Glutamatergic neuron (in vitro differentiated cells): Measurements from ENCODE around the gene NPTX1. TPM values are rescaled to one million over a fixed set of nuclear protein-coding genes. Genes with fewer than 3 reads are reported as not detected.

Experiments used
- DNase-seq: peaks from one replicate; pipeline ENCODE4 v3.0.0; 2022
- H3K27ac Mint-ChIP-seq: one replicate; pipeline ENCODE4 v1.8.0; 2020; ENCODE audit warnings: mild to moderate bottlenecking, mixed read lengths, inconsistent platforms; ENCODE audit not compliant: unreplicated experiment
- H3K27me3 Mint-ChIP-seq: one replicate; pipeline ENCODE4 v1.8.0; 2020; ENCODE audit warnings: mild to moderate bottlenecking, moderate library complexity, mixed read lengths, inconsistent platforms; ENCODE audit not compliant: unreplicated experiment
- H3K36me3 Mint-ChIP-seq: one replicate; pipeline ENCODE4 v1.8.0; 2020; ENCODE audit warnings: mild to moderate bottlenecking, mixed read lengths, inconsistent platforms; ENCODE audit not compliant: unreplicated experiment
- H3K4me1 Mint-ChIP-seq: one replicate; pipeline ENCODE4 v1.8.0; 2020; ENCODE audit warnings: mild to moderate bottlenecking, low read depth, mixed read lengths, inconsistent platforms; ENCODE audit not compliant: unreplicated experiment
- H3K4me3 Mint-ChIP-seq: one replicate; pipeline ENCODE4 v1.8.0; 2020; ENCODE audit warnings: mild to moderate bottlenecking, mixed read lengths, inconsistent platforms; ENCODE audit not compliant: unreplicated experiment
- H3K9me3 Mint-ChIP-seq: one replicate; pipeline ENCODE4 v1.8.0; 2020; ENCODE audit warnings: mild to moderate bottlenecking, moderate library complexity, mixed read lengths, inconsistent platforms; ENCODE audit not compliant: unreplicated experiment
- total RNA-seq: library from RNA; stranded (reverse); fragmentation: NEBNext Ultra II Directional; extraction: Animal tissue kit (Norgen Biotek cat#: 25700); gene quantifications from one replicate; pipeline ENCODE4 v1.2.1, GENCODE V29; 2021; ENCODE audit not compliant: unreplicated experiment
- TF ChIP-seq, protein P1 (sequence below): fragments of 200-600 bp; sonication (generic); IDR thresholded peaks from one replicate; pipeline ENCODE4 v1.5.0; 2021; ENCODE audit not compliant: partially characterized antibody, unreplicated experiment

The NPTX1 gene
- total RNA-seq, 1 donor from 2014 or later: 18.1 TPM

DNA sequence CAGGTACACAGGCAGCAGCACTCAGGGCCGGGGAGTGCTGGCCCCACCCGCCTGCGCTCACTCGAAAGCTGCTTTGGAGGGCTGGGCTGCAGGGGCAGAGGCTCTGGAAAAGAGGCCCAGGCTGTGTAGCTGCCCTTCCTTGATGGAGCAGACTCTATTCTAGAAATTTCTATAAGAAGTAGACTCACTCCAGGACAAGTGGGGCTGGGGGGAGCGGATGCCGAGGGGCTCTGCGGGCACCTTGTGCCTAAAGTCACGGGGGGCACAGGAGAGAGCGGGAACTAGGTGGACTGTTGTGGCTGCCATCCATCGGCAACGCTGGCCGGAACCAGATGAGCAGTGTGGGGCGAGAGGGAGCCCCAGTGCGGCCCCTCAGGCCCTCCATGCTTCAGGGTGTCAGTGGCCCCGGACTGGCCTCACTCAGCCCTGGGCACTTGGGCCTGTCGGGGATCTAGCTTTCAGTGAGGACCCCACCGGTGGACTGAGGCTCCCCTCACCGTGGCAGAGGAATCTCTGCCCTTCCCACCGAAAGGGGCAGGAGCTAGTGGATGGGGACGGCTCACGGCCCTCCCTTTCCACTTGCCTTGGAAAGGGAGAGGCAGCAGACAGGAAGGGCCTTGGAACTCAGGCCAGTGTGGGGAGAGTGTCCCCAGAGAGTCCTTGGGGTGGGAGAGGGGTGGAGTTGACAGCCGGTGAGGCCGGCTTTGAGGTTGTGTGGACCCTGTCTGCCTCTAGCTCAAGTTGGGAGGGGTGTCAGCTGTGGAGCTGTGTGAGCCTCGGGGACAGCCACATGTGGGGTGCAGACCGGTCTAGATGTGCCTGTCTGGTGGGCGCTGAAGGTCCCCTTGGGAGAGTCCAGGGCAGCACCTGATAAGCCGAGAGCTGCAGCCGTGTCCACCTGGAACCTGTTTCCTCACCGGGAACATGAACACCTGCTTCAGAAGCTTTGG lies 44.9 kb downstream of the NPTX1 start:
- Mint-ChIP-seq H3K36me3 (peaks cover 5% of the 10 kb centered on the region), H3K9me3 (no peaks in the 10 kb centered on the region), H3K27me3 (peaks cover 1% of the 10 kb centered on the region), H3K4me3 (no peak overlapping the region), H3K4me1 (peaks cover 2% of the 10 kb centered on the region), H3K27ac (no peak overlapping the region)
- no peak for DNase-seq
- TF ChIP-seq, protein P1, sequence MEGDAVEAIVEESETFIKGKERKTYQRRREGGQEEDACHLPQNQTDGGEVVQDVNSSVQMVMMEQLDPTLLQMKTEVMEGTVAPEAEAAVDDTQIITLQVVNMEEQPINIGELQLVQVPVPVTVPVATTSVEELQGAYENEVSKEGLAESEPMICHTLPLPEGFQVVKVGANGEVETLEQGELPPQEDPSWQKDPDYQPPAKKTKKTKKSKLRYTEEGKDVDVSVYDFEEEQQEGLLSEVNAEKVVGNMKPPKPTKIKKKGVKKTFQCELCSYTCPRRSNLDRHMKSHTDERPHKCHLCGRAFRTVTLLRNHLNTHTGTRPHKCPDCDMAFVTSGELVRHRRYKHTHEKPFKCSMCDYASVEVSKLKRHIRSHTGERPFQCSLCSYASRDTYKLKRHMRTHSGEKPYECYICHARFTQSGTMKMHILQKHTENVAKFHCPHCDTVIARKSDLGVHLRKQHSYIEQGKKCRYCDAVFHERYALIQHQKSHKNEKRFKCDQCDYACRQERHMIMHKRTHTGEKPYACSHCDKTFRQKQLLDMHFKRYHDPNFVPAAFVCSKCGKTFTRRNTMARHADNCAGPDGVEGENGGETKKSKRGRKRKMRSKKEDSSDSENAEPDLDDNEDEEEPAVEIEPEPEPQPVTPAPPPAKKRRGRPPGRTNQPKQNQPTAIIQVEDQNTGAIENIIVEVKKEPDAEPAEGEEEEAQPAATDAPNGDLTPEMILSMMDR: no peak

DNA sequence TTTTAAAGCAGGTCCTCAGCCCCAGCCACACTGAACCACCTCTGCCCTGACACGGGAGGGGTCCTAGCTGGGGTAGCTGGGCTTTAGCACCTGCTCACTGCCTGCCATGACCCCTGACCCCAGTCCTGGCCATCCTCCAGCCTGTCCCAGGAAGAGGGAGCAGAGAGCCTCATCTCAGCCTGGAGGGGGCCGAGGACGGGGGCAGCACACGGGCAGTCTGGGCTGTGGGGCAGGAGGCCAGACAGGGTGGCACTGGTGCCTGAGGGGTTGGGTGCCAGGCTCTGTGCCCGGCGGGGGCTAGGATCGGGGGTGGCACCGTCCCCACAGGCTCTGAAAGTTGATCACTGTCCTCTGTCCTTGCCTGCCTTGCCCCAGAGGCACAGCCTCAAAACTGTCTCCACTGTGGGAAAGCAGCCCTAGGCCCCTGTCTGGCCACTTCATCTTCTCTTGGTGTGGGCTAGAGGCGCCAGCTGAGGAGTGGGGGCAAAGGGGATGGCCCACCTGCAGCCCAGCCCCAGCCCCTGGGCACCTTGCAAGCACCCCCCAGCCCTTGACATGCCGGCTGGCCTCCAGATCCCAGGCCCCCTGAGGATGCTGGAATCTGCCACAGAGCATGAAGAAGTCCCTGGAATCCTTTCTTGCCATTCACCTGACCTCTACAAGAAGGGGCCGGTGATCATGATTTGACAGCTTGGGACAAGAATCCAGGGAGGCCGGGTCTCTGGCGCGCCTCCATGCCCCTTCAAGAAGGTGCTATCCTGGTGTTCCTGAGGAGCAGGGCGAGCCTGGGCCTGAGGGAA lies 45.8 kb downstream of the NPTX1 start:
- peaks cover 2% of the 10 kb centered on the region for H3K4me1 Mint-ChIP-seq

DNA sequence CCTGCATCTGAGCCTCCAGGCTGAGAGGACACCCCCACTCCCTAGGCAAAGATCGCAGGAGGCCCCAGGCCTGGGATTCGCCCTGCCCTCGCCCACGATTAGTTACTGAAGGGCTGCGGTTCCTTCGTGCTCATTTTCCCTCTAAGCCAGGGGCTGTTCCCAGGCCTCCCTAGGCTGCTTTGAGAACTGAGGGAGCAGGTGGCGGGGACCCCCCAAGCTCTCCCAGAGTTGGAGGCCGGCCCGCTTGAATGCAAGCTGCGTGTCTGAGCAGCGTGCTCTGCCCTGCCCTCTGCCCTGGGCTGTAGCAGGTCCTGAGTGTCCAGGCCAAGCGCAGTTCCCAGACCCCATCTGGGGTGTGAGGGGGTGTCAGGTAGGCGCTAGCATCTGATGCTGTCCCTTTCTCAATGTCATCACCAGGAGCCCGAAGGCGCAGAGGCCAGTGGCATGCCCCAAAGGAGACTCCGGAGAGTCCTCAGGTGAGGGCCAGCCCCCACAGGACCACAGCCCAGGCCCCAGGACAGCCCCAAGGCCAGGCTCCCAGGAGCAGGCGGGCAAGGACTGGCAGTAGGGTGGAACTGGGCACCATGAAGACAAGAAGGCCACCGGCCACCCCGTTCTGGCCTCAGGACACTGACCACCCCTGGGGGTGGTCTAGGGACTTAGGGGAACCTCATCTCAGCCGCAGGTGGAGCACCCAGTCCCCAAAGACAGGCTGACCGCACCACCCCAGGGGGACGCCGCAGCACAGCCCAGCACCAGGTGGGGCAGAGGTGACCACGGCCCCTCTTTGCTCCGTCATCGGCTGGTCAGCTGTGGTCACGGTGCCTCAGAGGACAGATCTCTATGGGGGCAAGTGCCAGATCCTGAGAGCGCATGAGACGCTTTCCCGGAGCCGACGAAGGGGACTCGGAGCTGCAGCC lies 46.8 kb downstream of the NPTX1 start:
- Mint-ChIP-seq H3K4me1 (peaks cover 2% of the 10 kb centered on the region), H3K27me3 (peaks cover 4% of the 10 kb centered on the region), H3K27ac (no peak overlapping the region), H3K36me3 (no peaks in the 10 kb centered on the region), H3K4me3 (no peak overlapping the region), H3K9me3 (no peaks in the 10 kb centered on the region)
- TF ChIP-seq, protein P1: no peak
- DNase-seq: no peak

More for the DNA sequence above, 45.8 kb downstream of the NPTX1 start:
- no peak overlapping the region for H3K4me3 Mint-ChIP-seq
- H3K9me3 Mint-ChIP-seq: no peaks in the 10 kb centered on the region
- TF ChIP-seq, protein P1: no peak
- no peak for DNase-seq
- H3K27me3 Mint-ChIP-seq: peaks cover 4% of the 10 kb centered on the region
- H3K36me3 Mint-ChIP-seq: no peaks in the 10 kb centered on the region
- no peak overlapping the region for H3K27ac Mint-ChIP-seq

DNA sequence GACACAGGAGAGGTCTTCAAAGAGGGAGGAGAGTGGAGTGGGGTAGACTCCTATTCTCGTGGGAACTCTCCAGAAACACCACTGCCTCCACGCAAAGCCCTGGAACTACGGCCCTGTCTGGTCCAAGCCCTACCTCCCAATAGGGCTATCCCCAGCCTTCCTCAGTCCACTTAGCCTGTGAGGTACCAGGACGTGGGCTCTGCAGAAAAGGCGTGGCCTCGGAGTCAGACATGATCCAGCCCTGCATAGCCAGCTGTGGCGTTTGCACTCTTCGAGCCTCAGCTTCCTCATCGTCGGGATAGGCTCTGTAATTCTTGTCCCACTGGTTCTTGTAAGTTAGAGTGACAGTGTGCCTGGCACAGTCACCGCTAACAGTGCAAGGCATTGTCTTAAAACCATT lies 47.6 kb downstream of the NPTX1 start:
- TF ChIP-seq, protein P1: no peak

More for the DNA sequence above, 47.6 kb downstream of the NPTX1 start:
- Mint-ChIP-seq H3K4me1 (peaks cover 2% of the 10 kb centered on the region), H3K27ac (no peak overlapping the region), H3K27me3 (peaks cover 6% of the 10 kb centered on the region), H3K9me3 (no peaks in the 10 kb centered on the region), H3K4me3 (no peak overlapping the region), H3K36me3 (no peaks in the 10 kb centered on the region)
- DNase-seq: no peak
